Measurements from ENCODE around the gene AGAP3.
"Not testable (repeated sequence)": the region's sequence is repeated elsewhere in the genome, so short reads cannot be mapped to it uniquely, and the experiment has no call there.

AGAP3 gene

DNA sequence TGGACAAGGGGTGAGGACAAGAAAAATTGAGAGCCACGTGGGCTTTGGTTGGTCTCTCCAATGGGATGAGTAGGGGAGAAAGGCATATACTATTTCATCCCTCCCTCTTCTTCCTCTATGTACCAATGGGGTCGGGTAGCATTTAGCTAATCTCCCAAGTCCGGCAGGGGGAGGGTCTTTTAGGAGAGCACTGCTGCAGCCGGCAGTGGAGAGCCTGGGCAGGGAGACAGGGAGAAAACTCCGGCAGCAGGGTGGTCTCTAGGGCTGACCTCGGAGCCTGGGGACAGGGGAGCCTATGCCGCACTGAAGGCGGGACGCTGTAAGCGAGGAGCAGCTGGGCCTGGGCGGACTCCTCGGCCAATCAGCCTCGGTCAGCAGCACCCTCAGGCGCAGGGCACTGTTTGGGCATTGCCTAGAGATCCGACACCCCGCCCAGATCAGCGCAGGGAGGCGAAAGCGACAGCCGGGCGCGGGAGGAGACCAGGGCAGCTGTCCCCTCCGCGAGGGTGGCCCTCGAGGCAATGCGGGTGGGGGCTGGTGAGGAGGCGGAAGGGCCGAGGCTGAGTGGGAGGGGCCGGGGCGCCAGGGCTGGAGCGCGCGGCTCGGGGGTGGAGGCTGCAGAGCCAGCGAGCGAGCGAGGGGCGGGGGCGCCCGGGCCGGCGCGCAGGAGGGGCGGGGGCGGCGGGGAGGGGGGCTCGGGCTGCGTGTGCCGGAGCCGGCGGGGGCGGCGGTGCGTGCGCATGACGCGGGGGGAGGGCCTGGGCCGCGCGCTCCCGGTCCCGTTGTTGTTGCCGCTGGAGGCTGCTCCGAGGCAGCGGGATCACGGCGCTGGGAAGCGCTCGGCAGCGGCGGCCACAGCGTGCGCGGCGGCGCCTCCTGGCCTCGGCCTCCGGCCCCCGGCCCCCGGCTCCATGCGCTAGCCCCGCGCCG, at the start of gene AGAP3:
Gene AGAP3, plus strand, starts transcription at position 785 of the 930 bp plus-strand sequence. CDS start 267 bp downstream, outside the sequence.
- DNase-seq (ENCODE audit: low read depth): no peak

DNA sequence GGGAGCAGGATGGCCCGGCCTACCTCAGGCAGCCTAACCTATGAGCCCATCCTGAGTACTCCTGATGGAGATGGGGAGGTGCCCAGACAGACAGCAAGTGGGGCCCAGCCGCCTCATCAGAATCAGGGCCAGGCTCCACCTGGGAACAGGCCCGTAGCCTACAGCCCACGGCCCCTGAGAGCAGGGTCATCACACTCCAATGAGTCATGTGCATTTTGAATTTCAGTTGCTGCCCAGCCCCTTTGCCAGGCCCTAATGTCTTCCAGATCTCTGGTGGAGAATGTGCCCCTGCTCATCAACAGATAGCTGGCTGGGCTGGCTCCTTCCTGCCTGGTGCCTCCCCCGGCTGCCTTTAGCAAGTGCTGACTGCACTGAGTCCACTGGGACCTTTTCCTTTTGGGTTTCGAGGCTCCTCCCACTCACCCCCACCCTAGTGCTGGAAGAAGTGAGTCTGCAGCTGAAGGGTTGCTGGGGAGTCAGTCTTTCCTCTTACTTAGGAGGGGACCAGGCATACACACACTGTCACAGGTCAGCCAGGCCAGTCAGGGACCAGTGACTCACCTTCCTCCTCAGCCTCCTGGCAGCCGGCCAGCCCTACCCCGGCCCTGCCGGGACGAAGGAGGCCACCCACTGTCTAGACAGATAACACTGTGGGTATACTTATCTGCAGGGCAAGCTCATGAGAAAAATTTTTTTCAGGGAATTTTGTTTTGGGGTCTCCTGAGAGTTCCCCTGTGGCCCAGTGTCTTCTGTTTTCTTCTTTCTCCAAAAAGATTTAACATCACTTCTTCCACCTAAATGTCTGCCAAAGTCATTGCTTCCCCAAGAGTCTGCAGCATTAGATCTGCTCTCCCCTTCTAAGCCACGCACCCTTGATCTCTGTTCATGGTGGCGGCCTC, 47.1 kb upstream of the AGAP3 start:
- DNase-seq (ENCODE audit: low read depth): peak; percentile 71

DNA sequence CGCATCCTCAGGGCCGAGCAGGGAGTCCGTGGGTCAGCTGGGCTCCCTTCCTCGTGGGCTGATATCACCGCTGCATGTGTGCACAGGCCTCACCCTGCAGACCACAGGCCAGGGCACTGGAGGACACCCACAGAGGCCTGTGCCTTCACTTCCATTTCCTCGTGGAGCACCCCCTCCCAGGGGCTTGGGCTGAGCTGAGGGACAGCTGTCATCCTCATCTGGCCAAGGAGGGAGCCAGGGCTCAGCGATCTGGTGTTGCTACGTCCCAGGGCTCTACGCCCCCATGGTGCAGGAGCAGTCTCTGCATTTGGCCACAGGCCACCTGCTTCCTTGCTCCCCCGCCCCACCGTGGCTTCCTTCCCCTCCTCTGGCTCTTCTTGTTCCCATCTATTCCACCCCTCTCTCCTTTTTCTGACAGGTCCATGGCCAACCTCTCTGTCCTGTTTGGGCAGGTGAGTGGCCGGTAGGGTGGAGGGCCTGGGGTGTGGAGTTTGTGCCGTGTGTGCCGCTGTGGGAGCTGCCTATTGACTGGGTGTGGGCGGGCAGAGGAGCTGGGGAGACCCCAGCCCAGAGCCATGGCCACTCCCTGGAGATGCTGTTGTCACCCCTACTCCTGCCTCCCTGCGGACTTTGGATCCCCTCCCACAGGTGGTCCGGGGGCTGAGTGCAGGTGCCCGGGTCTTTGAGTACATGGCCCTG, 46.3 kb upstream of the AGAP3 start:
- no peak for DNase-seq (ENCODE audit: low read depth)

DNA sequence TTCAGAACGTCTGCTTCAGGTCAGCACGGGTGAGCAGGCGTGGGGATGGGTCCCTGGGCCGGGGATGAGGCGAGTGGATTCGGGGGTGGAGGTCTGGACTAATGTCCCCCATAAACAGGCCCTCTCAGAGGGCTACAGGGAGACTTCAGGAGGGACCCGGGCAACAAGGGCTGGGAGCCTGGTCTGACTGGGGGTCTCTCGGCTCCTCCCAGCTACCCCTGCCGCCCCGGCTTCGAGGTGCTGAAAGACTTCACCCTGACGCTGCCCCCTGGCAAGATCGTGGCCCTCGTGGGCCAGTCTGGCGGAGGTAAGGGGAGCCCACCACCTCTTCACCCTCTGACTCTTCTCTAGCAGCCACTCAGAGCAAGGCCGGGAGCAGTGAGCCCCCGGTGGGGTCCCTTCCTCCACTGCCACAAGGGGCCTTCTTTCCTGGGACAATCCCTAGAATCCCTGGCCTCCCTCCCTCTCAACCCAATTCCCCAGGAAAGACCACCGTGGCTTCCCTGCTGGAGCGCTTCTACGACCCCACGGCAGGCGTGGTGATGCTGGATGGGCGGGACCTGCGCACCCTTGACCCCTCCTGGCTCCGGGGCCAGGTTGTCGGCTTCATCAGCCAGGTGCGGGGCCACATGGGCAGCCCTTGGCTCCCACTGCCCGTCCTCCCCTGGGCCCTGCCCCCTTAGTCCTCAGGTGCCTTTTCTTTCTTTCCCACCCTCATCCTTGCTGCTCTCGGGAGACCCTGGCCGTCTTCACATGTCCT, 45.5 kb upstream of the AGAP3 start:
- DNase-seq (ENCODE audit: low read depth): no peak

DNA sequence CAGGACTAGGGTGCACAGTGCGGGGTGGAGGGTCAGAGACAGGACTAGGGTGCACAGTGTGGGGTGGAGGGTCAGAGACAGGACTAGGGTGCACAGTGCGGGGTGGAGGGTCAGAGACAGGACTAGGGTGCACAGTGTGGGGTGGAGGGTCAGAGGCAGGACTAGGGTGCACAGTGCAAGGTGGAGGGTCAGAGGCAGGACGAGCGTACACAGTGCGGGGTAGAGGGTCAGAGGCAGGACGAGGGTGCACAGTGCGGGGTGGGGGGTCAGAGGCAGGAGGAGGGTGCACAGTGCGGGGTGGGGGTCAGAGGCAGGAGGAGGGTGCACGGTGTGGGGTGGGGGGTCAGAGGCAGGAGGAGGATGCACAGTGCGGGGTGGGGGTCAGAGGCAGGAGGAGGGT, 42.8 kb upstream of the AGAP3 start:
- DNase-seq (ENCODE audit: low read depth): not testable (repeated sequence)

DNA sequence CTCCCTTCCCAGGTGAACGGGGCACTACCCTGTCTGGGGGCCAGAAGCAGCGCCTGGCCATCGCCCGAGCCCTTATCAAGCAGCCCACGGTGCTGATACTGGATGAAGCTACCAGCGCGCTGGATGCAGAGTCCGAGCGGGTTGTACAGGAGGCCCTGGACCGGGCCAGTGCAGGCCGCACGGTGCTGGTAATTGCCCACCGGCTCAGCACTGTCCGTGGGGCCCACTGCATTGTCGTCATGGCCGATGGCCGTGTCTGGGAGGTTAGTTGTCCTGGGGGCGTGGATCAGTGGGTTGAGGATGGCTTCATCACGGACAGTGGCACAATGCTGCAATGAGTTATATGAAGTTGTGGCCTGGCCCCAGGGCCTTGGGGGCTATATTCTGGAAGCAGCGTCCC, 42.3 kb upstream of the AGAP3 start:
- no peak for DNase-seq (ENCODE audit: low read depth)

DNA sequence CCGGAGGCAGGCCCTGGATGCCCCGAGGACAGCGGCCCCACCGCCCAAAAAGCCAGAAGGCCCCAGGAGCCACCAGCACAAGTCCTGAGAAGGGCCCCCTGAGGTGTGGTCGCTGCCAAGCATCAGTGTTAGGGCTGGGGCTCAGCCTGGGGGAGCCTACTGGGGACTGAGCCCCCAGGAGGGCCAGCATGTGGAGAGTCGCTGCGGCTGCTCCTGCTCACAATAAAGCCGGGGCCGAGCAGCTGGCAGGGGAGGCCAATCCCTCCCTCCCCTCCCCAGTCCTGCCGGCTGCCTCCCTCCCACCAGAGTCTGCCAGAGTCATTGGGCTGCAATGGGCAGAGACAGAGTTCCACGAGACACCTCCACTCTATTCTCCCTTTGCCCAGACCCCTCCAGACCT, 41.0 kb upstream of the AGAP3 start:
- no peak for DNase-seq (ENCODE audit: low read depth)

DNA sequence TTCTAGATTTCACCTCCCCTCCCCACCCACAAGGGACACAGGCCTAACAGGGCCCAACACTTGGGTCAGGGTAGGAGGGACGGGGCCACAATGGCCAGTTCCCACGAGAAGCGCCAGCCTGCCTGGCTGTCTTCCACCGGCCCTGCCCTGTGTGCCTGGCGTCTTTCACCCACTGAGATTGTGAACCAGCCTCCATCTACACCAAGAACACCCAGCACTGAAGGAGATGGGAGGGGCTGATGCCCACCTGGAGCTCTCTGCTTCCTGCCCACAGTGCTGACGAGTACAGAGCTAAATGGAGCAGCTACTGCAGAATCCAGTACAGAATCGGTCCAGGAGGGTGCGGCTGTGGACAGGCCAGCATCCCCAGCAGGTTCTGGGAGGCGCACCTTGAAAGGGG, 40.3 kb upstream of the AGAP3 start:
- DNase-seq (ENCODE audit: low read depth): no peak

DNA sequence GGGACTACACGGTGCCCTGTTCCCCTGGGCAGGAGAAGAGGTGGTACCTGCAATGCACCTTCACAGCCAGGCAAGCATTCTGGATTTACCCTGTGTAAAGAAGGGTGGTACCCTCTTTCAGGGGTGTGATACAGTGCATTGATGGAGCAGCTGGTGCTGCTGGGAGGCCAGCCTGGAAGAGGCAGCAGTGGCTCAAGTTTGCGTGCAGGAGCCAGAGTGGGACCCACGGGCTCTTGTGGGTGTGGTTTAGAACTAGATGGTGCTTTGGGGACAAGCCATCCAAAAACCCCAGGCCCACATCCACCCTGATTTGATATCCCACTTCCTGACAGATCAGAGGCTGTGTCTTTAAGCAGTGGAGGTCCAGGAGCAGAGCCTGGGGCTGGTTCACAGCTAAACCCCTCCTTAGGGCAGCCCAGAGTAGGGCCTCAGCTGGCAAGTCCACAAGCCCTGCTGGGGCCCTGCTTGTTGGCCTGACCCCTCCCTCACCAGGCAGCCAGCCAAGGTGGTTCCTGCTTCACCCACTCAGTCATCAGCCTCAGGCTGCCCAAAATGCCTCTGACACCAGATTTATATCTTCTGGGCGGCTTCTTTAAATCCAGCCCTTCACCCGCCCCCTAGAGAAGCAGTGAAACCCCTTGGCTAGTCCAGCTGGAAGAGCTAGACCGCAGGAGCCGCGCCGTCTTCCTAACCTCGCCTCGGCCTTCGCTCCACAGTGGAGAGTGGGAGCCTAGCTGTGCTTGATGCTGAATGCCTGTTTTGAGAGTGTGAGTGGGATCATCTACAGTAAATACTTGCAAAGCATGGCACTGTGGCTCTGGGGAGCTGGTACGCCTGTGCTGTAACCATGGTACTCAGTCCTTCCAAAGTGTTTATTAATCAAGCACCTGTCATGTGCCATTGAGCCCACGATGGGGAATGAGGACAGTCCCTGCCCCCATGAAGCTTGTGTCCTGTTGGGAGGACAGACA, 39.4 kb upstream of the AGAP3 start:
- DNase-seq (ENCODE audit: low read depth): no peak

DNA sequence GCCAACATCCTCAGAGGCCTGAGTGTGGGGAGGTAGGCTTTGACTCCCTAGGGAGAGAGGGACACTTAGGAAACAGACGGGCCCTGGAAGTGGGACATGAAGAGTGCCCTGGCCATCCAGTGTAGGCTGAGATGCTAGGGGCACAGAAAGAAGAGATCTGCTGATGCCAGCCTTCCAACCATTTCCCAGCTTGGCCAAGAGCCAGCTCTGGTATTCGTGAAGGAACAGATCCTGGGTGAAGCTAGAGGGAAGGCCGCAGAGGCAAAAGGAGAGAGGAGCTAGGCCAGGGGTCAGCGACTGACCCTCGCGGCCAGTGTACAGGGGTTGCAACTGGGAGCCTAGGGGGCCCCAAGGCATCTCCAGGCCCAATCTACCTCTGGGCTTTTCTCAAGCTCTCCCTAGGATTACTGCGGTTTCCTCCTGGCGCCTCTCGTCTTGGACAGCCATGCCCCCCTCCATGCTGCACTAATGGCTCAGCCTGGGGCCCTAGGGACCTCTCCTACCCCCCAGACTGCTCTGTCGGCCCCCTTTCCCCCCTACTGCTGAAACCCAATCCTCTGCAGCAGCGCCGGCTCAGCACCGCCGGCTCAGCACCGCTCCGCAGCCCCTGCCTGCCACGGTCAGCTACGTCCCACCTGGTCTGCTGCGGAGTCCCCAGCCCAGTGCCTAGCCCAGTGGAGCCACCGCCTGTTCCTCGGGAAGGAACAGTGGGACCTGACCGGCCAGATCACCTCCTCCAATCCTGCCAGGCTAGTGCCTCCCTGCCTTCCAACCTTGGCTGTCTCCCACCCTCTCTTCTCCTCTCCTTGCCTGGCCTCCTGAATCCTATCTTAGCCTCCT, 38.1 kb upstream of the AGAP3 start, which contains the start of gene ASIC3:
Gene ASIC3, plus strand, starts transcription at position 556 of the 840 bp plus-strand sequence. CDS start 355 bp downstream, outside the sequence.
- no peak for DNase-seq (ENCODE audit: low read depth)

DNA sequence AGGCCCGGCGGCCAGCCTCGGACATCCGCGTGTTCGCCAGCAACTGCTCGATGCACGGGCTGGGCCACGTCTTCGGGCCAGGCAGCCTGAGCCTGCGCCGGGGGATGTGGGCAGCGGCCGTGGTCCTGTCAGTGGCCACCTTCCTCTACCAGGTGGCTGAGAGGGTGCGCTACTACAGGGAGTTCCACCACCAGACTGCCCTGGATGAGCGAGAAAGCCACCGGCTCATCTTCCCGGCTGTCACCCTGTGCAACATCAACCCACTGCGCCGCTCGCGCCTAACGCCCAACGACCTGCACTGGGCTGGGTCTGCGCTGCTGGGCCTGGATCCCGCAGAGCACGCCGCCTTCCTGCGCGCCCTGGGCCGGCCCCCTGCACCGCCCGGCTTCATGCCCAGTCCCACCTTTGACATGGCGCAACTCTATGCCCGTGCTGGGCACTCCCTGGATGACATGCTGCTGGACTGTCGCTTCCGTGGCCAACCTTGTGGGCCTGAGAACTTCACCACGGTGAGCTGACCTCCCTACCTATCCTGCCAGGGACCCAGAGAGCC, 37.3 kb upstream of the AGAP3 start:
- no peak for DNase-seq (ENCODE audit: low read depth)

DNA sequence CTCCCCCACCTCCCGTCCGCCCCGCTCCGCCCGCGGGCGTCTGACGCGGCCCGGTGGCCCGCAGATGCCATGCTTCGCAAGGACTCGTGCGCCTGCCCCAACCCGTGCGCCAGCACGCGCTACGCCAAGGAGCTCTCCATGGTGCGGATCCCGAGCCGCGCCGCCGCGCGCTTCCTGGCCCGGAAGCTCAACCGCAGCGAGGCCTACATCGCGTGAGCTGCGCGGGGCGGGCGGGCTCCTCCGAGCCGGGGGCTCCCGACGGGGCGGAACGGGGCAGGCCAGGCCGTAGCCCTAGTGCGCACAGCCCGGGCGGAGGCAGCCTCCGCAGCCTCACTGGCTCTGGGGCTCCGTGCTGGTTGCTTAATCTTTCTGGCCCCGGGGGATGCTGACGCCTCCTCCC, 35.2 kb upstream of the AGAP3 start:
- DNase-seq (ENCODE audit: low read depth): peak; percentile 40

DNA sequence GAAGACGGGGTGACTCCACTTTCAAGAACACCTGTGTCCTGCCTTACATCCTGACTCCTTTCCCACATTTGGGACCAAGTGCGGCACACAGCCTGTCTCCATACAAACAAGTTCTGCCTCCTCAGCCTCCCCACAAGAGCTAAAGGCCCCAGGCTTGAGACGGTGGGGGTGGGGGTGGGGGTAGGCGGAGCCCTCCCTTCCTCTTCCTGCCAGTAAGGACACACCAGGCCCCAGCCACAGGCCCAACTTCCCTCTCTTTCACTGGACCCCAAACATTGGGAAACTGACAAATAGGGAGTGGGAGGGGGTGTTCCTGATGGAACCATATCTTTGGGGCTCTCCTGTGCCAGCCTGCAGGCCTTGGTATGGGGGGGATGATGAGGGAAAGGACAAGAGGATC, 33.2 kb upstream of the AGAP3 start:
- no peak for DNase-seq (ENCODE audit: low read depth)

DNA sequence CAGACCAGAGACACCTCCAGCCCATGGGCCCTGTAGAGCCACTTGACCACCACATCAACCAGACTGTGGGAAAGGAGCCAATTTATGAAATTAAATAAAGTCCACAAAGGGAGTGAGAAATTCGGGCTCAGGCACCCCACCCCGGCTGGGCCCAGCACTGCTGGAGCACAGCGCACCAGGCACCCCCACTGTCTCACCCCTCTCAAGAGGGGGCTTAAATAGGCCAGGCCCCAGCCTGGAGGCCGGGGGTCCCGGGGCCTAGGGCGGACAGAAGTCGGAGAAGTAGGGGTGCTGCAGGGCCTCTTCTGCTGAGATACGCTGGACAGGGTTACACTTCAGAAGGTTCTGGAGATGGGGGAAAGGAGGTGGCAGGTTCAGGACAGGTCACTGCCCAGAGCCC, 32.5 kb upstream of the AGAP3 start:
- DNase-seq (ENCODE audit: low read depth): no peak

DNA sequence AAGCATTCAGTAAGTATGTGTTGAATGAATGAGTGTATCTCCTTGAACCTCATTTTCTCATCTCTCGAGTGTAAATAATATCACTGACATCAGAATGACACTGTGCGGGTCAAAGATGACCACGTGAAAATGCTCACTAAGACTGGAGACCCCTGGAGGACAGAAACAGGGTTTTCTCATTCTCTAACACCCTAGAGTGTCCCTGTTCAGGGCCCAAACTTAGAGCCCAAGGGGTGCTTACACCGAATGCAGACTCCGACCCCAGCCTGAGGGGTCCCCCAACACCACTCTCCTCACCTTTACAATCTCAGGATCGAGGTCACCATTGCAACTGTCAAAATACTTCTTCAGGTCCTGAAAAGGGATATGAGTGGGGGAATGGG, 30.0 kb upstream of the AGAP3 start:
- DNase-seq (ENCODE audit: low read depth): no peak

DNA sequence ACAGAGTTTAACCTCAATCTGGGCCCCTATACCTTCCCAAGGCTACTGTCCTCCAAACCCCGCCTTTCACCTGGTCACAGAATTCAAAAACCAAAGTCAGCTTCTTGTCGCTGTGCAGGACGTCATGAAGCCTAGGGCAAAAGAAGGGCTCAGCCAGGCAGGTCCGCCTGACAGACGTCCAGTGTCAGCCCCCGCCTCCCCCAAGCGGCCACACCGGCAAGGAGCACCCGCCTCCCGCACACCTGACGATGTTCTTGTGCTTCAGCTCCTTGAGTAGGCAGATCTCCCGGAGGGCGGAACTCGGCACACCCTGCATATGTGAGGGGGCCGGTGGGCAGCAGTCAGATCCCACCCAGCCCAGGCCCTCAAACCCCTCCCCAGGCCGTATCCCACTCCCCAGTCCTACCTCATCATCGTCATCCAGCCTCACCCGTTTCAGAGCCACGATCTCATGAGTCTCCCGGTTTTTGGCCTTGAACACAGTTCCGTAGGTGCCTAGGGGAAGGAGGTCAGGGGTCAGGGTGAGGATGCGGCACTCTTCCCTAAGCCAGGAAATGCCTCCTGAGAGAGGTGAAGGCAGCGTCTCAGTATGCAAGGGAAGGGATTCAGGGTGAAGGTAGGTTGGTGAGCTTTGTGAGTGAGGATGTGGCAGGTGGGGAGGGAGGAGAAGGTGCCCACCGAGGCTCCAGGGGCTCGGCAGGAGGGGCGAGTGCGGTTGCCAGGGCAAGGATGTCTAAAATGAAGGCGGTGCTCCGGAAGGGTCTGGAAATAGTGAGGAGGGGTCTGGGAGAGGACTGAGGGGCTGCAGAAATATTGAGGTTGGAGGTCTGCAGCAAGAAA, 29.4 kb upstream of the AGAP3 start:
- no peak for DNase-seq (ENCODE audit: low read depth)

DNA sequence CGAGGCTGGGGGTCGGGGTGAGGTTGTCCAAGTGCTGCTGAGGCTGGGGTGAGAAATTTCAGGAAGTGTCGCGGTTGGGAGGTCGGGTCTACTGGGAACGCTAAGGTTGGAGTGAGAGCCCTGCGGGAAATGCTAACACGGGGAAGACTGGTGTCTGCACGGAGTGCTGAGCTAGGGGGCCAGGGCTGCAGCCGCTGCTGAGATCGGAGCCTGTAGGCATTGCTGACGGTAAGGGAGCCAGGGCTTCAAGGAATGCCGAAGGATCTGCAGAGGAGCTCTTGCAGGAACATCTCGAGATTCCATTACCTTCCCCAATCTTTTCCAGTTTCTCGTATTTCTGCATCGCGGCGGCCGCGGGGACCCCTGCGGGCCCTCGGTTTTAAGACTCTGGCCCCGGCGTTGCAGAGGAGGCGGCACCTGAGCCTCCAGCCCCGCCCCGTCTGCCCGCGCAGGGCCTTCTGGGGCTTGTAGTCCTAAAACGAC, 28.7 kb upstream of the AGAP3 start, which contains the start of gene CDK5:
Gene CDK5, minus strand, starts transcription at position 392 of the 483 bp plus-strand sequence. Its CDS starts 49 bp downstream, at position 343.
- no peak for DNase-seq (ENCODE audit: low read depth)

Data from stimulated activated CD8-positive, alpha-beta memory T cell treated with anti-CD3 and anti-CD28 coated beads, Interleukin-4, amount 100 ng/mL, for 24 hours (primary cell).